K562 (cell line): ENCODE measurements around the gene ODAD4. TPM values are rescaled to one million over a fixed set of nuclear protein-coding genes. Genes with fewer than 3 reads are reported as not detected.

Source experiments
- CXXC5 ChIP-seq: fragments of 250-450 bp; sonication (Bioruptor Pico); IDR thresholded peaks from 2 replicates; pipeline ENCODE4 v1.8.0; 2022; ENCODE audit warnings: inconsistent platforms, mild to moderate bottlenecking, moderate library complexity
- ELF2 ChIP-seq: fragments of 250-450 bp; sonication (Bioruptor Pico); IDR thresholded peaks from 2 replicates; pipeline ENCODE4 v1.5.0; 2021; ENCODE audit warnings: mild to moderate bottlenecking
- FOS ChIP-seq: IDR thresholded peaks from 3 replicates; pipeline ENCODE4 v1.6.1; 2011; ENCODE audit not compliant: insufficient read length; ENCODE audit errors: extremely low read depth
- GABPB1 ChIP-seq: sonication (generic); formaldehyde crosslinking; IDR thresholded peaks from 2 replicates; pipeline ENCODE4 v1.8.0; 2022; ENCODE audit warnings: mild to moderate bottlenecking, missing genetic modification reagents
- HDAC1 ChIP-seq, 2 experiments: fragments of 450-650 bp; IDR thresholded peaks; 2 replicates each; pipeline ENCODE4 v1.6.1; 2016 to 2017; ENCODE audit warnings: inconsistent platforms in 1 of 2, mild to moderate bottlenecking in 1 of 2, moderate library complexity in 1 of 2
- KDM5B ChIP-seq: fragments of 200-600 bp; sonication (generic); IDR thresholded peaks from 2 replicates; pipeline ENCODE4 v1.6.1; 2012; ENCODE audit warnings: low read depth, mild to moderate bottlenecking, moderate library complexity, low read length, control low read depth, inconsistent platforms; ENCODE audit not compliant: insufficient replicate concordance
- L3MBTL2 ChIP-seq: fragments of 450-650 bp; IDR thresholded peaks from 2 replicates; pipeline ENCODE4 v1.6.1; 2016; ENCODE audit warnings: mild to moderate bottlenecking, moderate library complexity
- MTA3 ChIP-seq: fragments of 450-650 bp; formaldehyde crosslinking; IDR thresholded peaks from 2 replicates; pipeline ENCODE4 v1.6.1; 2017; ENCODE audit warnings: mild to moderate bottlenecking, borderline replicate concordance
- NFYB ChIP-seq: IDR thresholded peaks from 2 replicates; pipeline ENCODE4 v1.6.1; 2011; ENCODE audit warnings: mild to moderate bottlenecking, moderate library complexity; ENCODE audit not compliant: insufficient read length; ENCODE audit errors: extremely low read depth
- POLR2A ChIP-seq: fragments of 450-650 bp; conservative IDR thresholded peaks from 2 replicates; pipeline ENCODE4 v1.6.1; 2016
- POLR2AphosphoS2 ChIP-seq: IDR thresholded peaks from 2 replicates; pipeline ENCODE4 v1.6.1; 2012; ENCODE audit warnings: low read length, improper control_type of control experiment
- RBM25 ChIP-seq: fragments of 200-400 bp; formaldehyde crosslinking; IDR thresholded peaks from 2 replicates; pipeline ENCODE4 v1.6.1; 2018; ENCODE audit warnings: low read length, low read depth, moderate library complexity; ENCODE audit not compliant: severe bottlenecking
- SIN3A ChIP-seq, 2 experiments: fragments of 150-350 bp in 1 of 2; IDR thresholded peaks; 2 replicates each; pipeline ENCODE4 v1.6.1; 2011 to 2016; ENCODE audit warnings: borderline replicate concordance in 2 of 2, low read depth in 2 of 2, low read length in 2 of 2, mild to moderate bottlenecking in 2 of 2, moderate library complexity in 2 of 2; ENCODE audit not compliant: control insufficient read depth in 1 of 2
- SIX5 ChIP-seq, 2 experiments: IDR thresholded peaks; 2 replicates each; pipeline ENCODE4 v1.6.1; 2011; ENCODE audit warnings: low read length in 2 of 2, borderline replicate concordance in 1 of 2, low read depth in 1 of 2, mild to moderate bottlenecking in 1 of 2, moderate library complexity in 1 of 2; ENCODE audit not compliant: insufficient read depth in 1 of 2
- TAF1 ChIP-seq: IDR thresholded peaks from 2 replicates; pipeline ENCODE4 v1.6.1; 2011; ENCODE audit warnings: mild to moderate bottlenecking, low read length, moderate library complexity; ENCODE audit not compliant: insufficient read depth, control insufficient read depth, severe bottlenecking; ENCODE audit errors: extremely low read depth
- TAF7 ChIP-seq: fragments of 450-650 bp; IDR thresholded peaks from 2 replicates; pipeline ENCODE4 v1.6.1; 2016; ENCODE audit warnings: missing genetic modification characterization, missing compliant biosample characterization
- XRCC5 ChIP-seq: fragments of 200-400 bp; formaldehyde crosslinking; IDR thresholded peaks from 2 replicates; pipeline ENCODE4 v1.6.1; 2017; ENCODE audit warnings: low read depth, mild to moderate bottlenecking, low read length
- YY1 ChIP-seq, 3 experiments: IDR thresholded peaks; 2 replicates each; pipeline ENCODE4 v1.6.1; 2011; ENCODE audit warnings: low read length in 2 of 3, mild to moderate bottlenecking in 2 of 3, moderate library complexity in 2 of 3, borderline replicate concordance in 1 of 3, control low read depth in 1 of 3, low read depth in 1 of 3; ENCODE audit not compliant: insufficient read depth in 3 of 3, insufficient replicate concordance in 2 of 3, control insufficient read depth in 1 of 3, insufficient read length in 1 of 3; ENCODE audit errors: extremely low read depth in 1 of 3
- ZNF12 ChIP-seq: sonication (generic); formaldehyde crosslinking; IDR thresholded peaks from 2 replicates; pipeline ENCODE4 v1.4.0; 2020; ENCODE audit warnings: mild to moderate bottlenecking, missing genetic modification reagents
- ZNF197 ChIP-seq: fragments of 200-800 bp; sonication (Bioruptor generic); IDR thresholded peaks from 2 replicates; pipeline ENCODE4 v1.6.1; 2016; ENCODE audit warnings: low read depth, missing genetic modification characterization, missing compliant biosample characterization
- polyA plus RNA-seq, 8 experiments: library from polyadenylated mRNA; depleted of rRNA in 4 of 8; stranded (reverse) in 5 of 8; unstranded in 3 of 8; fragments of >200 nt; fragmentation: Nextera tagmentation in 2 of 8; fragmentation: Illumina TruSeq in 1 of 8; extraction: Ambion mirVana in 2 of 8; extraction: Trizol in 1 of 8; gene quantifications; 2 replicates each; pipeline versions ENCODE4 v1.2.1 to v1.2.3, GENCODE V29; 2011 to 2014; ENCODE audit warnings: inconsistent platforms in 1 of 8, missing spikeins in 1 of 8
- total RNA-seq, 7 experiments: library from RNA; depleted of rRNA in 6 of 7; stranded (reverse); fragments of >200 nt in 6 of 7; fragmentation: Illumina TruSeq in 2 of 7; extraction: Trizol in 2 of 7; gene quantifications; 2 replicates each; pipeline versions ENCODE4 v1.2.1 to v1.2.3, GENCODE V29; 2011 to 2021; ENCODE audit warnings: low replicate concordance in 1 of 7
- TF ChIP-seq, protein P1 (sequence below): fragments of 200-800 bp; sonication (Bioruptor generic); IDR thresholded peaks from 2 replicates; pipeline ENCODE4 v1.6.1; 2017; ENCODE audit warnings: missing genetic modification characterization, missing compliant biosample characterization
- TF ChIP-seq, protein P2 (sequence below): fragments of 450-650 bp; IDR thresholded peaks from 2 replicates; pipeline ENCODE4 v1.6.1; 2014; ENCODE audit warnings: low read depth, mild to moderate bottlenecking, moderate library complexity, borderline replicate concordance

The ODAD4 gene
- total and polyA plus RNA-seq, 9 of the 15 experiments (the other 6 are each of a cell fraction or from before 2014, with no cell fraction given) = 0.09 to 0.98 (median 0.51) TPM

DNA sequence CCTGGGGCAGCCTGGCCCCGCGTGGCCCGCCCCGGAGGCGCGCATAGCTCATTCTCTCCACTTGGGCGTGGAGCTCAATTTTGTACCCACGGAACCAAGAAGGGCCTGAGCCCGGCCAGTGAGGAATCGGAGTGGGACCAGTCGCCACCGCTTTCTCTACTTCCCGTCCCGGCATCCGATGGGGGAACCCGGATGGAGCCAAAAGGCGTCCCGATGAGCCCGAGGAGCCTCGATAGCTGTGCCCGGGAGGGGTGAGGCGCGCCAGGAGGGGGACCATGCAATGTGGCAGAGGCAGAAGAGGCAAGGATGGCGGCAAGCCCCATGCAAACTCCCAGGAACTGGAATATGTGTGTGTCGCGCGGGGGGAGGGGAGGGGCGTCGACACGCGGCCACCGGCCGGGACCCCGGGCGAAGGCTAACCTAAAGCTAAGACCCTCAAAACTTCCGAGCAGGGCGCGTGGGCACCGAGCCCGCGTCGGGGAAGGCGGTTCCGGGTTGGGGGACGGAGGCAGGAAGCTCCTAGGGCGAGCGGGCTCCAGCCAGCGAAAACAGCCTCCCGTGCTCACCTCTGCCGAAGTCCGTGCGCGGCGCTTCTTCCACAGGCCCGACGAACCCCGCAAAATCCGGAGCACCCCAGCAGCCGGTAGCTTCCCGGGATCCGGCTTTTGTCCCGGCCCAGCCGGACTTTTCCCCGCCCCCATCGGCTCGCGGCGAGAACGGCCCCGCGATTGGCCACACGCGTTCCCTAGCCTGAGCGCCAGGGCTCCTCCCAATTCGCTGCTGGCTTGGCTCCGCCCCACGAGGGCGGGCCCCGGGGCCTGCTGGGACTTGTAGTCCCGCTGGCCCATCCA, 11.9 kb upstream of the ODAD4 start, which contains the start of gene ACLY (continued):
- TF ChIP-seq SIX5 (IDR thresholded peaks at IDR 0.05; ENCODE audit: borderline replicate concordance in 1 of 2, insufficient read depth in 1 of 2, low read depth in 1 of 2, low read length in 2 of 2) (peak; percentile 76 to 81), POLR2AphosphoS2 (no peak), ZNF197 (CRISPR knock-in tag) (no peak), ZNF12 (CRISPR knock-in tag) (0 out of 2 replicates have a peak, but pooled peaks have one; percentile 62), XRCC5 (peak; percentile 75), POLR2A (peak; percentile 90), MTA3 (peak; percentile 58; the same call in 1 of the 2 replicates), HDAC1 (IDR thresholded peaks at IDR 0.05) (peak in 1 of 2 experiments; percentile 69; a peak in 2 of 4 replicates), L3MBTL2 (peak; percentile 14; the same call in 1 of the 2 replicates), TAF7 (tag) (0 out of 2 replicates have a peak, but pooled peaks have one; percentile 30), RBM25 (peak; percentile 87), FOS (peak; percentile 35), NFYB (peak; percentile 37), YY1 (IDR thresholded peaks at IDR 0.05; ENCODE audit: borderline replicate concordance in 1 of 3, control insufficient read depth in 1 of 3, extremely low read depth in 1 of 3, insufficient read depth in 3 of 3, insufficient read length in 1 of 3, insufficient replicate concordance in 2 of 3, low read depth in 1 of 3, low read length in 2 of 3) (peak in 2 of 3 experiments; percentile 70 to 71), GABPB1 (CRISPR knock-in tag) (peak; percentile 59), SIN3A (IDR thresholded peaks at IDR 0.05; ENCODE audit: borderline replicate concordance in 2 of 2, control insufficient read depth in 1 of 2, low read depth in 2 of 2, low read length in 2 of 2) (peak; percentile 73 to 87; a peak in 2 of 4 replicates), CXXC5 (CRISPR knock-in tag) (peak; percentile 82), TAF1 (peak; percentile 62), ELF2 (CRISPR knock-in tag) (peak; percentile 67), KDM5B (peak; percentile 59)
- TF ChIP-seq, protein P1, sequence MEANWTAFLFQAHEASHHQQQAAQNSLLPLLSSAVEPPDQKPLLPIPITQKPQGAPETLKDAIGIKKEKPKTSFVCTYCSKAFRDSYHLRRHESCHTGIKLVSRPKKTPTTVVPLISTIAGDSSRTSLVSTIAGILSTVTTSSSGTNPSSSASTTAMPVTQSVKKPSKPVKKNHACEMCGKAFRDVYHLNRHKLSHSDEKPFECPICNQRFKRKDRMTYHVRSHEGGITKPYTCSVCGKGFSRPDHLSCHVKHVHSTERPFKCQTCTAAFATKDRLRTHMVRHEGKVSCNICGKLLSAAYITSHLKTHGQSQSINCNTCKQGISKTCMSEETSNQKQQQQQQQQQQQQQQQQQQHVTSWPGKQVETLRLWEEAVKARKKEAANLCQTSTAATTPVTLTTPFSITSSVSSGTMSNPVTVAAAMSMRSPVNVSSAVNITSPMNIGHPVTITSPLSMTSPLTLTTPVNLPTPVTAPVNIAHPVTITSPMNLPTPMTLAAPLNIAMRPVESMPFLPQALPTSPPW (CRISPR knock-in tag) = peak; percentile 80; the same call in 1 of the 2 replicates
- TF ChIP-seq, protein P2, sequence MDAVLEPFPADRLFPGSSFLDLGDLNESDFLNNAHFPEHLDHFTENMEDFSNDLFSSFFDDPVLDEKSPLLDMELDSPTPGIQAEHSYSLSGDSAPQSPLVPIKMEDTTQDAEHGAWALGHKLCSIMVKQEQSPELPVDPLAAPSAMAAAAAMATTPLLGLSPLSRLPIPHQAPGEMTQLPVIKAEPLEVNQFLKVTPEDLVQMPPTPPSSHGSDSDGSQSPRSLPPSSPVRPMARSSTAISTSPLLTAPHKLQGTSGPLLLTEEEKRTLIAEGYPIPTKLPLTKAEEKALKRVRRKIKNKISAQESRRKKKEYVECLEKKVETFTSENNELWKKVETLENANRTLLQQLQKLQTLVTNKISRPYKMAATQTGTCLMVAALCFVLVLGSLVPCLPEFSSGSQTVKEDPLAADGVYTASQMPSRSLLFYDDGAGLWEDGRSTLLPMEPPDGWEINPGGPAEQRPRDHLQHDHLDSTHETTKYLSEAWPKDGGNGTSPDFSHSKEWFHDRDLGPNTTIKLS = 0 out of 2 replicates have a peak, but pooled peaks have one; percentile 47
